ENCODE measurements around the gene ZNF689. TPM values are rescaled to one million over a fixed set of nuclear protein-coding genes. Genes with fewer than 3 reads are reported as not detected.

Gene ZNF689
- total RNA-seq, 1 experiment from 2014 or later = 21.1 TPM

DNA sequence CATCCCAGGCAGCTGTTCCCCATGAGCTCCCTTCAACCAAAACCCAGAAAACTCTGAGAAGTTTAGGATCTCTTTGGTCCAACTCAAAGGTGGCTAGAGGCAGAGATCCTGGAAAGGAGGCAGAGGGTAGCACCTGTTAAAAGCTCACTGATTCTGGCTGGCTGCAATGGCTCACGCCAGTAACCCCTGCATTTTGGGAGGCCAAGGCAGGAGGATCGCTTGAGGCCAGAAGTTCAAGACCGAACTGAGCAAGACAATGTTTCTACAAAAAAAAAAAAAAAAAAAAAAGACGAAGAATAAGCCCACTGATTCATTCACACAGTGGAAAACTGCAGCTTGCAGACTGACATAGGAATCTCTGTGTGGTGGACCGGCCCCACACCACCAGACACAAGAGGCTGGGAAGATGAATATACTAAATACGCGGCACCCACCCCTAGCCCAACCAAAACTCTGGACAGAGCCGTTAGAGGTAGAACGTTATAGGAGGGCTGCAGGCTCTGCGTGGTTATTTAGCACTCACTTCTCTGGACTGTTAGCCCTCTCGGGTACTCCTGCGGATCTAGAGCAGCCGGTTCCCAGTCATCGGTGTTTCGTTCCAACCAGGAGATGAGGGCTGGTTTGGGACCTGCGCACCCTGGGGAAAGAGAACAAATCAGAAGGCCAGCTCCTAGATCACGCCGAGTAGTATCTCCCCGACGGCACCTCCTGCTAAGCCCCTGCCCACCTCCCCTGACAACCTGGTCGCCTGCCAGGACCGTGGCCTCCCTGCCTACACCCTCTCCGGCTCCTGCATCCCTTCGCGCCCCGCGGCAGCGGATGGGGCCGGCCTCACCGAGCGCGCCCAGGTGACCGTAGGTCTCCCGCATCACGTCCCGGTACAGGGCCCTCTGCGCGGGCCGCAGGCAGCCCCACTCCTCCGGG lies 925 bp downstream of the ZNF689 start:
- H2BK20ac ChIP-seq (ENCODE audit: low read depth, low read length, poor library complexity, severe bottlenecking) = no peak overlapping the region
- Mint-ChIP-seq H3K27ac (peak overlapping the region in 2 of 3 experiments; percentile 44 to 91; a peak in 3 of 7 replicates), H3K4me3 (peak overlapping the region; percentile 85 to 91), H3K36me3 (ENCODE audit: insufficient read depth in 1 of 3, low read depth in 3 of 3) (peaks cover 15 to 37% (median 34%) of the 10 kb centered on the region in 3 experiments; a peak in 6 of 7 replicates), H3K4me1 (peaks cover 3 to 11% of the 10 kb centered on the region in 2 experiments), H3K27me3 (ENCODE audit: low read depth) (no peaks in the 10 kb centered on the region; the same call in 1 of the 2 replicates), H3K9me3 (no peaks in the 10 kb centered on the region)
- H3K79me2 ChIP-seq (ENCODE audit: insufficient read depth, low read length) = peaks cover 2% of the 10 kb centered on the region; the same call in 1 of the 2 replicates
- no peak overlapping the region for H4K5ac ChIP-seq (ENCODE audit: insufficient read length, low read depth, low read length)
- TF ChIP-seq, protein P1, sequence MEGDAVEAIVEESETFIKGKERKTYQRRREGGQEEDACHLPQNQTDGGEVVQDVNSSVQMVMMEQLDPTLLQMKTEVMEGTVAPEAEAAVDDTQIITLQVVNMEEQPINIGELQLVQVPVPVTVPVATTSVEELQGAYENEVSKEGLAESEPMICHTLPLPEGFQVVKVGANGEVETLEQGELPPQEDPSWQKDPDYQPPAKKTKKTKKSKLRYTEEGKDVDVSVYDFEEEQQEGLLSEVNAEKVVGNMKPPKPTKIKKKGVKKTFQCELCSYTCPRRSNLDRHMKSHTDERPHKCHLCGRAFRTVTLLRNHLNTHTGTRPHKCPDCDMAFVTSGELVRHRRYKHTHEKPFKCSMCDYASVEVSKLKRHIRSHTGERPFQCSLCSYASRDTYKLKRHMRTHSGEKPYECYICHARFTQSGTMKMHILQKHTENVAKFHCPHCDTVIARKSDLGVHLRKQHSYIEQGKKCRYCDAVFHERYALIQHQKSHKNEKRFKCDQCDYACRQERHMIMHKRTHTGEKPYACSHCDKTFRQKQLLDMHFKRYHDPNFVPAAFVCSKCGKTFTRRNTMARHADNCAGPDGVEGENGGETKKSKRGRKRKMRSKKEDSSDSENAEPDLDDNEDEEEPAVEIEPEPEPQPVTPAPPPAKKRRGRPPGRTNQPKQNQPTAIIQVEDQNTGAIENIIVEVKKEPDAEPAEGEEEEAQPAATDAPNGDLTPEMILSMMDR (conservative IDR thresholded peaks at IDR 0.05) = no peak
- H2BK120ac ChIP-seq (ENCODE audit: low read depth, low read length, poor library complexity, severe bottlenecking) = no peak overlapping the region
- peak overlapping the region; percentile 92 for H3K9ac ChIP-seq (ENCODE audit: extremely low read depth, insufficient read length, low read length)
- H2AFZ ChIP-seq (ENCODE audit: low read length) = no peak overlapping the region
- no peak overlapping the region for H4K8ac ChIP-seq (replicated peaks; ENCODE audit: insufficient read length, low read depth, low read length)
- peak overlapping the region; percentile 83 for H3K18ac ChIP-seq (ENCODE audit: insufficient read length, low read depth, low read length)
- H3T11ph ChIP-seq (ENCODE audit: low read length) = no peak overlapping the region
- peak overlapping the region; percentile 72 for H3K4me2 ChIP-seq (ENCODE audit: insufficient read depth, insufficient read length, low read length)
- no peak overlapping the region for H2AK5ac ChIP-seq (ENCODE audit: insufficient read length, low read length)
- H3K14ac ChIP-seq (ENCODE audit: insufficient read depth, low read length) = peak overlapping the region; percentile 91
- H3K27me3 ChIP-seq (ENCODE audit: insufficient read depth, low read length) = no peaks in the 10 kb centered on the region
- H2BK12ac ChIP-seq (ENCODE audit: insufficient read length, low read depth, low read length) = no peak overlapping the region
- H2BK5ac ChIP-seq (ENCODE audit: insufficient read length, low read length) = no peak overlapping the region
- H3K4ac ChIP-seq (ENCODE audit: low read depth, low read length) = 0 out of 2 replicates have a peak overlapping the region, but pooled peaks have one; percentile 20
- H3K79me1 ChIP-seq (ENCODE audit: insufficient read depth, low read depth, low read length, poor library complexity, severe bottlenecking) = no peaks in the 10 kb centered on the region
- no peak overlapping the region for H3K27ac ChIP-seq (ENCODE audit: insufficient read length, low read depth, low read length)
- no peak overlapping the region for H3K56ac ChIP-seq (ENCODE audit: insufficient read length, low read depth, low read length)
- H3K23me2 ChIP-seq (ENCODE audit: insufficient read length, low read depth, low read length, poor library complexity, severe bottlenecking) = peaks cover 5% of the 10 kb centered on the region
- peak; percentile 39 for DNase-seq
- H2BK15ac ChIP-seq (ENCODE audit: low read depth, low read length) = no peak overlapping the region
- H3K9me3 ChIP-seq (ENCODE audit: control insufficient read depth, low read depth, low read length) = no peaks in the 10 kb centered on the region
- no peak overlapping the region for H3K23ac ChIP-seq (ENCODE audit: insufficient read length, low read depth, low read length)
- no CpG with 5 or more reads among the region's 40 CpGs for WGBS (ENCODE audit: extremely low coverage, insufficient read length, low lambda C conversion rate)
- peak overlapping the region; percentile 70 for H4K91ac ChIP-seq (ENCODE audit: insufficient read length, low read depth, low read length)
- no peaks in the 10 kb centered on the region for H3K4me1 ChIP-seq (ENCODE audit: insufficient read depth, low read length)
- H4K20me1 ChIP-seq (ENCODE audit: control insufficient read depth, insufficient read depth, insufficient read length) = no peaks in the 10 kb centered on the region

Data from H9 (cell line).